SK-N-SH treated with all-trans-retinoic acid at 6 μM for 48 hours (cell line): ENCODE measurements around the gene GPBP1L1.

Source experiments
- ATAC-seq: fragments of 200-7000 bp; cut with Tn5 transposase; 3 replicates; pipeline ENCODE4 v1.9.1; 2020; ENCODE audit warnings: mild to moderate bottlenecking, moderate library complexity
- BACH2 ChIP-seq: fragments of 250-450 bp; sonication (Bioruptor Pico); IDR thresholded peaks from 2 replicates; pipeline ENCODE4 v1.9.0; 2021; ENCODE audit warnings: mild to moderate bottlenecking, borderline replicate concordance
- CSDC2 ChIP-seq: fragments of 250-450 bp; sonication (Bioruptor Pico); IDR thresholded peaks from 2 replicates; pipeline ENCODE4 v1.5.0; 2020; ENCODE audit warnings: mild to moderate bottlenecking, moderate library complexity
- ESRRG ChIP-seq: fragments of 250-450 bp; sonication (Bioruptor Pico); IDR thresholded peaks from 2 replicates; pipeline ENCODE4 v1.6.1; 2021; ENCODE audit warnings: mild to moderate bottlenecking
- GLIS3 ChIP-seq: fragments of 250-450 bp; sonication (Bioruptor Pico); IDR thresholded peaks from 2 replicates; pipeline ENCODE4 v1.5.0; 2020; ENCODE audit warnings: mild to moderate bottlenecking, moderate library complexity
- ISL1 ChIP-seq: fragments of 250-450 bp; sonication (Bioruptor Pico); IDR thresholded peaks from 2 replicates; pipeline ENCODE4 v2.1.2; 2022; ENCODE audit warnings: mild to moderate bottlenecking, moderate library complexity
- OSR1 ChIP-seq: fragments of 250-450 bp; sonication (Bioruptor Pico); IDR thresholded peaks from 2 replicates; pipeline ENCODE4 v1.8.0; 2022; ENCODE audit warnings: moderate library complexity, mild to moderate bottlenecking, inconsistent platforms
- PATZ1 ChIP-seq: fragments of 250-450 bp; sonication (Bioruptor Pico); IDR thresholded peaks from 2 replicates; pipeline ENCODE4 v1.8.0; 2020; ENCODE audit warnings: mild to moderate bottlenecking, moderate library complexity, borderline replicate concordance
- PPARA ChIP-seq: fragments of 250-450 bp; sonication (Bioruptor Pico); IDR thresholded peaks from 2 replicates; pipeline ENCODE4 v1.5.0; 2020; ENCODE audit warnings: mild to moderate bottlenecking, borderline replicate concordance
- RARB ChIP-seq: fragments of 250-450 bp; sonication (Bioruptor Pico); IDR thresholded peaks from 2 replicates; pipeline ENCODE4 v1.8.0; 2021; ENCODE audit warnings: mild to moderate bottlenecking, moderate library complexity
- SNAI2 ChIP-seq: fragments of 250-450 bp; sonication (Bioruptor Pico); IDR thresholded peaks from 2 replicates; pipeline ENCODE4 v1.5.0; 2020; ENCODE audit warnings: mild to moderate bottlenecking, moderate library complexity
- TCF4 ChIP-seq: fragments of 250-450 bp; sonication (Bioruptor Pico); IDR thresholded peaks from 2 replicates; pipeline ENCODE4 v1.8.0; 2021; ENCODE audit warnings: mild to moderate bottlenecking, moderate library complexity, borderline replicate concordance
- TOX ChIP-seq: fragments of 250-450 bp; sonication (Bioruptor Pico); IDR thresholded peaks from 2 replicates; pipeline ENCODE4 v1.8.0; 2021; ENCODE audit warnings: mild to moderate bottlenecking, moderate library complexity, borderline replicate concordance
- ZC3H10 ChIP-seq: fragments of 250-450 bp; sonication (Bioruptor Pico); IDR thresholded peaks from 2 replicates; pipeline ENCODE4 v1.5.1; 2021; ENCODE audit warnings: mild to moderate bottlenecking, moderate library complexity
- ZFP3 ChIP-seq: fragments of 250-450 bp; sonication (Bioruptor Pico); IDR thresholded peaks from 2 replicates; pipeline ENCODE4 v1.5.0; 2020; ENCODE audit warnings: mild to moderate bottlenecking, moderate library complexity
- ZNF565 ChIP-seq: fragments of 450-650 bp; formaldehyde crosslinking; conservative IDR thresholded peaks from 2 replicates; pipeline ENCODE4 v1.5.0; 2020; ENCODE audit warnings: low read depth, mild to moderate bottlenecking, moderate library complexity
- TF ChIP-seq, protein P1 (sequence below): fragments of 250-450 bp; sonication (Bioruptor Pico); IDR thresholded peaks from 2 replicates; pipeline ENCODE4 v1.5.1; 2020; ENCODE audit warnings: low read depth, mild to moderate bottlenecking, moderate library complexity
- TF ChIP-seq, protein P2 (sequence below): fragments of 250-450 bp; sonication (Bioruptor Pico); IDR thresholded peaks from 2 replicates; pipeline ENCODE4 v1.8.0; 2021; ENCODE audit warnings: low read depth, mild to moderate bottlenecking, moderate library complexity, borderline replicate concordance
- TF ChIP-seq, protein P3 (sequence below): fragments of 250-450 bp; sonication (Bioruptor Pico); IDR thresholded peaks from 2 replicates; pipeline ENCODE4 v1.5.0; 2020; ENCODE audit warnings: mild to moderate bottlenecking, moderate library complexity
- TF ChIP-seq, protein P4 (sequence below): fragments of 250-450 bp; sonication (Bioruptor Pico); IDR thresholded peaks from 2 replicates; pipeline ENCODE4 v1.5.1; 2021; ENCODE audit warnings: mild to moderate bottlenecking, moderate library complexity

GPBP1L1 gene

DNA sequence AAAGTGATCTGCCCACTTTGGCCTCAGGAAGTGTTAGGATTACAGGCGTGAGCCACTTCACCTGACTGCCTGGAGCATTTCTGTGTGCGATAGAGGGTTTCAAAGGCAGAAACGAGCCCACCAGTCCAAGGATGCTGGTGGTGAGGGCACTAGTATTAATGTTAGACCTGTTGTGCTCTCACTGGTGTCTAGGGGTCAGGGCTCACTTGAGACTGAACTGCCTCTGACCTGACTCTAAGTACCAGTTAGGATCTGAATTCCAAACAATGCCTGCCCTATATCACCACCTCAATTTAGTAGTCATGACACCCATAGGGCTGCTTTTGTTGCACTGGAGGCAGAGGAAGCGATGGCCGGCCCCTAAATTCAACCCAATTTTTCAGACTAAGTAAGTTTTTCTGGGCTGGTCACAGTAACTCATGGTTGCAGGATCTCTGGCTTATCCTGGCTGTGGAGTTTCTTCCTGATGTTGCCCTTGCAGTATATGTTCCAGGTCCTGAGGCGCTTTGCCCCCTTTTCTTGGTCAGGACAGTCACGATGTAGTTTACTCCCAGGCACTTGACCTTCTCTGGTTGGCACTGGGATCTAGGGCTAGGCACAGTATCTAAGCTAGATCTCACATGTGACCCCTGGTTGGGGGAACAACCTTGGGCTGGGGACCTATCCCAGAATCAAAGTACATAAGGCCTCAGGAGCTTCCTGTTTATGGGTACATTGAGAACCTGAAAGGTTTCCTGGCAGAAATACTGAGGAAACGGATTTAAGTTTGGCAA is 67.0 kb downstream of the GPBP1L1 start:
- no peak for ATAC-seq
- no peak for TF ChIP-seq BACH2 (CRISPR knock-in tag)
- TF ChIP-seq, protein P1, sequence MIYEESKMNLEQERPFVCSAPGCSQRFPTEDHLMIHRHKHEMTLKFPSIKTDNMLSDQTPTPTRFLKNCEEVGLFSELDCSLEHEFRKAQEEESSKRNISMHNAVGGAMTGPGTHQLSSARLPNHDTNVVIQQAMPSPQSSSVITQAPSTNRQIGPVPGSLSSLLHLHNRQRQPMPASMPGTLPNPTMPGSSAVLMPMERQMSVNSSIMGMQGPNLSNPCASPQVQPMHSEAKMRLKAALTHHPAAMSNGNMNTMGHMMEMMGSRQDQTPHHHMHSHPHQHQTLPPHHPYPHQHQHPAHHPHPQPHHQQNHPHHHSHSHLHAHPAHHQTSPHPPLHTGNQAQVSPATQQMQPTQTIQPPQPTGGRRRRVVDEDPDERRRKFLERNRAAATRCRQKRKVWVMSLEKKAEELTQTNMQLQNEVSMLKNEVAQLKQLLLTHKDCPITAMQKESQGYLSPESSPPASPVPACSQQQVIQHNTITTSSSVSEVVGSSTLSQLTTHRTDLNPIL (CRISPR knock-in tag): no peak
- no peak for TF ChIP-seq OSR1 (CRISPR knock-in tag)
- no peak for TF ChIP-seq GLIS3 (CRISPR knock-in tag)
- TF ChIP-seq SNAI2 (CRISPR knock-in tag): no peak
- no peak for TF ChIP-seq RARB (CRISPR knock-in tag)

GRCh38 chr1:45617618-45618017 is 68.7 kb downstream of the GPBP1L1 start:
- TF ChIP-seq PATZ1 (CRISPR knock-in tag) (no peak), ESRRG (CRISPR knock-in tag) (no peak), ZFP3 (no peak), TCF4 (CRISPR knock-in tag) (no peak), OSR1 (CRISPR knock-in tag) (no peak), RARB (CRISPR knock-in tag) (no peak), BACH2 (CRISPR knock-in tag) (no peak), ZNF565 (CRISPR knock-in tag) (no peak)
- TF ChIP-seq, protein P2, sequence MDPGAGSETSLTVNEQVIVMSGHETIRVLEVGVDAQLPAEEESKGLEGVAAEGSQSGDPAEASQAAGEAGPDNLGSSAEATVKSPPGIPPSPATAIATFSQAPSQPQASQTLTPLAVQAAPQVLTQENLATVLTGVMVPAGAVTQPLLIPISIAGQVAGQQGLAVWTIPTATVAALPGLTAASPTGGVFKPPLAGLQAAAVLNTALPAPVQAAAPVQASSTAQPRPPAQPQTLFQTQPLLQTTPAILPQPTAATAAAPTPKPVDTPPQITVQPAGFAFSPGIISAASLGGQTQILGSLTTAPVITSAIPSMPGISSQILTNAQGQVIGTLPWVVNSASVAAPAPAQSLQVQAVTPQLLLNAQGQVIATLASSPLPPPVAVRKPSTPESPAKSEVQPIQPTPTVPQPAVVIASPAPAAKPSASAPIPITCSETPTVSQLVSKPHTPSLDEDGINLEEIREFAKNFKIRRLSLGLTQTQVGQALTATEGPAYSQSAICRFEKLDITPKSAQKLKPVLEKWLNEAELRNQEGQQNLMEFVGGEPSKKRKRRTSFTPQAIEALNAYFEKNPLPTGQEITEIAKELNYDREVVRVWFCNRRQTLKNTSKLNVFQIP (CRISPR knock-in tag): no peak
- ATAC-seq: peak; percentile 35

DNA sequence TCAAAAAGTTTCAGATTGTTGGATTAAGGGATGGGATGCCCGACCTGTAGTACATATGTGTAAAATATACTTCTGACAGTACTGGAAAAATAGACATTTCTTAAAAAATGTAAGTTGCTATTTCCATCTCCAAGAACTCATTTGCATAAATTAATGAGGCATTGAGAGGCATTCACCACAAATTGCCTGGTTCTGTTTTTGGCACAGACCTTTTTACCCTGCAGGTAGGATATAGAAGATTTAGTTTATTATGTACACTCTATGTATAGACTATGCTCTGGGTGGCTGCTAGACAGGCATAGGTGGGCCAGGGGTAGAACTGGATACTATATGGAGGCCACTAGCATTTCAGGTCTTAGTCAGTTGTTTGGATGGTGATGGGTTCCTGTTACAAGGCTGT is 70.4 kb downstream of the GPBP1L1 start:
- no peak for ATAC-seq
- TF ChIP-seq, protein P3, sequence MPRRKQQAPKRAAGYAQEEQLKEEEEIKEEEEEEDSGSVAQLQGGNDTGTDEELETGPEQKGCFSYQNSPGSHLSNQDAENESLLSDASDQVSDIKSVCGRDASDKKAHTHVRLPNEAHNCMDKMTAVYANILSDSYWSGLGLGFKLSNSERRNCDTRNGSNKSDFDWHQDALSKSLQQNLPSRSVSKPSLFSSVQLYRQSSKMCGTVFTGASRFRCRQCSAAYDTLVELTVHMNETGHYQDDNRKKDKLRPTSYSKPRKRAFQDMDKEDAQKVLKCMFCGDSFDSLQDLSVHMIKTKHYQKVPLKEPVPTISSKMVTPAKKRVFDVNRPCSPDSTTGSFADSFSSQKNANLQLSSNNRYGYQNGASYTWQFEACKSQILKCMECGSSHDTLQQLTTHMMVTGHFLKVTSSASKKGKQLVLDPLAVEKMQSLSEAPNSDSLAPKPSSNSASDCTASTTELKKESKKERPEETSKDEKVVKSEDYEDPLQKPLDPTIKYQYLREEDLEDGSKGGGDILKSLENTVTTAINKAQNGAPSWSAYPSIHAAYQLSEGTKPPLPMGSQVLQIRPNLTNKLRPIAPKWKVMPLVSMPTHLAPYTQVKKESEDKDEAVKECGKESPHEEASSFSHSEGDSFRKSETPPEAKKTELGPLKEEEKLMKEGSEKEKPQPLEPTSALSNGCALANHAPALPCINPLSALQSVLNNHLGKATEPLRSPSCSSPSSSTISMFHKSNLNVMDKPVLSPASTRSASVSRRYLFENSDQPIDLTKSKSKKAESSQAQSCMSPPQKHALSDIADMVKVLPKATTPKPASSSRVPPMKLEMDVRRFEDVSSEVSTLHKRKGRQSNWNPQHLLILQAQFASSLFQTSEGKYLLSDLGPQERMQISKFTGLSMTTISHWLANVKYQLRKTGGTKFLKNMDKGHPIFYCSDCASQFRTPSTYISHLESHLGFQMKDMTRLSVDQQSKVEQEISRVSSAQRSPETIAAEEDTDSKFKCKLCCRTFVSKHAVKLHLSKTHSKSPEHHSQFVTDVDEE (CRISPR knock-in tag): no peak
- TF ChIP-seq RARB (CRISPR knock-in tag): no peak
- TF ChIP-seq GLIS3 (CRISPR knock-in tag): no peak
- TF ChIP-seq ZFP3: no peak
- TF ChIP-seq BACH2 (CRISPR knock-in tag): no peak
- TF ChIP-seq CSDC2 (CRISPR knock-in tag): no peak

- ATAC-seq: no peak
- TF ChIP-seq TOX (CRISPR knock-in tag) (no peak), OSR1 (CRISPR knock-in tag) (no peak), CSDC2 (CRISPR knock-in tag) (no peak), PPARA (CRISPR knock-in tag) (no peak), ZC3H10 (no peak), TCF4 (CRISPR knock-in tag) (no peak), BACH2 (CRISPR knock-in tag) (no peak), RARB (CRISPR knock-in tag) (no peak), ESRRG (CRISPR knock-in tag) (no peak), ISL1 (CRISPR knock-in tag) (no peak), ZNF565 (CRISPR knock-in tag) (no peak)
- TF ChIP-seq, protein P4, sequence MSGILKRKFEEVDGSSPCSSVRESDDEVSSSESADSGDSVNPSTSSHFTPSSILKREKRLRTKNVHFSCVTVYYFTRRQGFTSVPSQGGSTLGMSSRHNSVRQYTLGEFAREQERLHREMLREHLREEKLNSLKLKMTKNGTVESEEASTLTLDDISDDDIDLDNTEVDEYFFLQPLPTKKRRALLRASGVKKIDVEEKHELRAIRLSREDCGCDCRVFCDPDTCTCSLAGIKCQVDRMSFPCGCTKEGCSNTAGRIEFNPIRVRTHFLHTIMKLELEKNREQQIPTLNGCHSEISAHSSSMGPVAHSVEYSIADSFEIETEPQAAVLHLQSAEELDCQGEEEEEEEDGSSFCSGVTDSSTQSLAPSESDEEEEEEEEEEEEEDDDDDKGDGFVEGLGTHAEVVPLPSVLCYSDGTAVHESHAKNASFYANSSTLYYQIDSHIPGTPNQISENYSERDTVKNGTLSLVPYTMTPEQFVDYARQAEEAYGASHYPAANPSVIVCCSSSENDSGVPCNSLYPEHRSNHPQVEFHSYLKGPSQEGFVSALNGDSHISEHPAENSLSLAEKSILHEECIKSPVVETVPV: no peak
- TF ChIP-seq, protein P2 (CRISPR knock-in tag): no peak
- TF ChIP-seq, protein P3 (CRISPR knock-in tag): no peak
These were observed 73.3 kb downstream of the GPBP1L1 start for GRCh38 chr1:45612941-45613579.
